HG02763 (cell line): ENCODE data around the gene BCL6B.
"Not testable (repeated sequence)": the region's sequence is repeated elsewhere in the genome, so short reads cannot be mapped to it uniquely, and the experiment has no call there.

ENCODE experiments used
- ATAC-seq: cut with Tn5 transposase; IDR thresholded peaks from one replicate; pipeline ENCODE4 v1.9.1; 2021; ENCODE audit warnings: mild to moderate bottlenecking, moderate library complexity; ENCODE audit not compliant: unreplicated experiment

BCL6B gene

GRCh38 chr17:7026471-7027115 lies 3.7 kb downstream of the BCL6B start:
- ATAC-seq, result no peak

DNA sequence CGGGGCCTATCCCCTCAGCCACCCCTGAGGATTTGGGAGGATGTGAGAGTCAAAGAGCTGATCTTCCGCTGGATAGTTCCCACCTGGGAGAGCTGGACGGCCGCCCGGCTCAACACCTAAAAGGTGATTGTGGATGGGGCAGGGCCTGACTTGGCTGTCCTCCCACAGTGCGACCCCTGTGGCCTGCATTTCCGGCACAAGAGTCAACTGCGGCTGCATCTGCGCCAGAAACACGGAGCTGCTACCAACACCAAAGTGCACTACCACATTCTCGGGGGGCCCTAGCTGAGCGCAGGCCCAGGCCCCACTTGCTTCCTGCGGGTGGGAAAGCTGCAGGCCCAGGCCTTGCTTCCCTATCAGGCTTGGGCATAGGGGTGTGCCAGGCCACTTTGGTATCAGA lies 4.5 kb downstream of the BCL6B start:
- no peak for ATAC-seq

DNA sequence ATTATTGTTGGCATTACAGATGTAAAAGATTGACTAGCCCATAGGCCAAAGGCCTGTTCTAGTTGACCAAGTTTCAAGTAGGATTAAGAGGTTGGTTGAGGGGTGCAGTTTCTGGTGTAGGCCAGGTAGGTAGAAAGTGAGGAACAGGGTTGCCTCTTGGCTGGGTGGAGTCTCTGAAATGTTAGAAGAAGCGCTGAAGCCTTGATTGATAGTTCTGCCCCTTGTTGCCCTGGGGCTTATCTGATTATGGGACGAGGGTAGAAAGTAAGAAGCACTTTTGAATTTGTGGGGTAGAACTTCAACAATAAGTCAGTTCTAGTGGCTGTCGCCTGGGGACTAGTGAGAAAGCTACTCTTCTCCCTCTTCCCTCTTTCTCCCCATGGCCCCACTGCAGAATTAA lies 6.2 kb downstream of the BCL6B start:
- ATAC-seq, result no peak

DNA sequence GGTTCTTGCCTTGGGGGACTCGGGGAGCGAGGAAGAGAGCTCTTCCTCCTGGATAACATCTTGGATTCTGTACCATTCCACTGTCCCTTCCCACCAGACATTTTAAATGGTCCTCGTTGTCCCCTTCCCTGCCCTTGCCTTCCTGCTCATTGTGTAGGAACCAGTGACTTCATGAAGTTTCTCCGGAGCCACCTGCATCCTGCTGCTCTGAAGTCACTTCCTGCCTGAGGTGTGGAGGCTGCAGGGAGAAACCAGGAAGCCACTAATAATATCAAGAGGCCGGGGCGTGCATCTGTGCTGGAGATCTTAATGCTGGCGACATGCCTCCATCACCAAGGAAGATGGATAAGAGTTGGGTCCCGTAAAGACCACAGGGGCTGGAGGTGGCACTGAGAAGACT lies 6.8 kb downstream of the BCL6B start:
- ATAC-seq, result no peak

GRCh38 chr17:7034955-7035590 lies 12.2 kb downstream of the BCL6B start:
- peak; percentile 2 for ATAC-seq

- ATAC-seq, result peak; percentile 91
These were observed 12.9 kb downstream of the BCL6B start, which contains the start of gene SLC16A13 for GRCh38 chr17:7035591-7036368. TSS of gene SLC16A13 (plus strand) at chr17:7036015. CDS start at chr17:7036383, 368 bp downstream.

DNA sequence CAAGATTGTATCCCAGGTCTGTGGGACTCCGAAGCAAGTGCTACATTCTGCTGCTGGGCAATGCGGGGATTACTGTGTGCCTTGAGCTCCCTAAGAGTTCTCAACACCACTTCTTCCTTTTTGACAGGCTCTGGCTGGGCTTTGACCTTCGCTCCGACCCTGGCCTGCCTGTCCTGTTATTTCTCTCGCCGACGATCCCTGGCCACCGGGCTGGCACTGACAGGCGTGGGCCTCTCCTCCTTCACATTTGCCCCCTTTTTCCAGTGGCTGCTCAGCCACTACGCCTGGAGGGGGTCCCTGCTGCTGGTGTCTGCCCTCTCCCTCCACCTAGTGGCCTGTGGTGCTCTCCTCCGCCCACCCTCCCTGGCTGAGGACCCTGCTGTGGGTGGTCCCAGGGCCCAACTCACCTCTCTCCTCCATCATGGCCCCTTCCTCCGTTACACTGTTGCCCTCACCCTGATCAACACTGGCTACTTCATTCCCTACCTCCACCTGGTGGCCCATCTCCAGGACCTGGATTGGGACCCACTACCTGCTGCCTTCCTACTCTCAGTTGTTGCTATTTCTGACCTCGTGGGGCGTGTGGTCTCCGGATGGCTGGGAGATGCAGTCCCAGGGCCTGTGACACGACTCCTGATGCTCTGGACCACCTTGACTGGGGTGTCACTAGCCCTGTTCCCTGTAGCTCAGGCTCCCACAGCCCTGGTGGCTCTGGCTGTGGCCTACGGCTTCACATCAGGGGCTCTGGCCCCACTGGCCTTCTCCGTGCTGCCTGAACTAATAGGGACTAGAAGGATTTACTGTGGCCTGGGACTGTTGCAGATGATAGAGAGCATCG lies 15.4 kb downstream of the BCL6B start:
- no peak for ATAC-seq

DNA sequence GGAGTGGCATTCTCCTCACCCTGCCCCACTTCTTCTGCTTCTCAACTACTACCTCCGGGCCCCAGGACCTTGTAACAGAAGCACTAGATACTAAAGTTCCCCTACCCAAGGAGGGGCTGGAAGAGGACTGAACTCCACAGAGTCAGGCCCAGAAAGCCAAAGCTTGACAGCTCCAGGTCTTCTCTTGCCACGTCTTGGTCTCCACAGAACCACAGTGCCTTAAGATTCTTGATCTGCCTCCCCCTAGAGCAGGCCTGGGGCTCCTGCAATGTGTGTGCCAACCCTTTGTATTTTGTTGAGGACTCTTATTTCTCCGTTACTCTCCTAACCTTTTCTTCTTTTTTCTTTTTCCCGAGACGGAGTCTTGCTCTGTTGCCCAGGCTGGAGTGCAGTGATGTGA lies 17.0 kb downstream of the BCL6B start:
- ATAC-seq, result no peak

- no peak for ATAC-seq
These were observed 19.0 kb downstream of the BCL6B start for GRCh38 chr17:7041607-7042500.

DNA sequence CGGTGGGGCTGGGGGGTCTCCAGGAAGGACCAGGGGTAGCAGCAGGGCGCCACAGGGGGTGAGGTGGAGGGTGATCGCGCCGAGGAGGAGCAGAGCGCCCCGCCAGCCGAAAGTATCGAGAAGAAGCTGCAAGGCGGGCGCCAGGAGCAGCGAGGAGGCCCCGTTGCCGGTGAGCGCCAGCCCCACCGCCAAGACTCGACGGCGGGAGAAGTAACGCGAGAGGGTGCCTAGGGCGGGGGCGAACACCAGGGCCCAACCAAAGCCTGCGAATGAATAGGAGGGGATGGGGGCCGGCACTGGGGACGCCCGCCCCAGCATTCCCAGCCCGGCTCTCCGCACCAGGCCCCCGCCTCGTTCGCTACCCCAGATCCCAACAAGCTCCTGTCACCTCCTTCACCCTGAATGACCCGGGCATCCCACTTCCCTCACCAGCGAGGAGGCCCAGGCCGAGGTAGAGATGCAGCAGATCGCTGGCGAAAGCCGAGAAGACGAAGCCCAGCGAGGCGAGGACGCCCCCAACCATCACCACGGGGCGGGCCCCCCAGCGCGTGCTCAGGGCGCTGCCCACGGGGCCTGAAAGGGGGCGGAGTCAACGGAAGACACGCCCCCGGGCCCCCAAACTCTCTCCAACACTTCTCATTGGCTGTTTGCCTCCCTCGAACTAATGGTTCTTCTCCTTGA lies 19.8 kb downstream of the BCL6B start:
- no peak for ATAC-seq

DNA sequence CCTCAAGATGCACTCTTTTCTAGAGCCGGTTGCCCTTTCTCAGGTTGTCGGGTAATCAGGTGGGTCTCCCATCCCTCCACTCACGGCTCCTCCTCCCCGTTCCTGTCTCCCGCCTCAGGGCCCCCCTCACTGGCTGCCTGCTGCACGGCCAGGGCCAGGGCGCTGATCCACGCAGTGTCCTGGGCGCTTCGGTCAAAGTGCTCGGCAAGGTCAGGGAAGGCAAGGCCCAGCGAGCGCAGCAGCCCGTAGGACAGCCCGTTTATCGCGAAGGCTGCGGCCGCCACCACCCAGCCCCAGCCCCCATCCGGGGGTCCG lies 20.3 kb downstream of the BCL6B start:
- no peak for ATAC-seq

DNA sequence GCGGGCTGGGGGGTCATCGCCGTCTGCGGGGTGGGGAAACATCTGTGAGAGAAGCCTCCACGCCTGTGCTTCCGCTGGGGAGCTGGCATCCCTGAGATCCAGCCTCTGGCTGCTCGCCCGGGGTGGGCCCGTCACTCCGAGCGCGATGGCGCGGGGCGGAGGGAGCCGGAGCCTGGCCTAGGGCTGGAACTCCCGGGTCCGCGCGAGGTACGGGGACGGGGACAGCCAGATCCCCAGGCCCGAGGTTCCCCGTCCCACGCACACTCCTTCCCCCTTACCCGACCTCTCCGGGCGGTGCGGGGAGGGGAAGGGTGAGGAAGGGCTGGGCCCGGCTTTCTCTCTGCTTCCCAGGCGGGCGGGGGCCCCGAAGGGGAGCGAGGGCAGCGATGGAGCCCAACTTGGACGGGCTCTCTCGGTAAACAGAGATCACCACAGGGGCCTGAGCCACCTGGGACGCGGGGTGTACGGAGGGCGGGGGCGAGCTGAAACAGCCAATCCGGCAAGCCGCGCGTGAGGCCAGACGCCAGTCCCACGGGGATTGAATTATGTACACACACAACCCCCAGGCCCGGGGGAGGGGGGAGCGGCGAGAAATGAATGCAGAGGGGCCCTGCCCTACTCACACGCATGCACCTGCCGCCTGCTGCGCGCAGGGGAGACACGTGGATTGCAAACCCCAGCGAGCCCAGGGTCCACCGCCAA lies 20.8 kb downstream of the BCL6B start, which contains the start of gene SLC16A11:
TSS of gene SLC16A11 (minus strand) at position 596 of the 702 bp plus-strand sequence. CDS start at position 17, 579 bp downstream.
- no peak for ATAC-seq

GRCh38 chr17:7045492-7046126 lies 22.8 kb downstream of the BCL6B start:
- no peak for ATAC-seq

DNA sequence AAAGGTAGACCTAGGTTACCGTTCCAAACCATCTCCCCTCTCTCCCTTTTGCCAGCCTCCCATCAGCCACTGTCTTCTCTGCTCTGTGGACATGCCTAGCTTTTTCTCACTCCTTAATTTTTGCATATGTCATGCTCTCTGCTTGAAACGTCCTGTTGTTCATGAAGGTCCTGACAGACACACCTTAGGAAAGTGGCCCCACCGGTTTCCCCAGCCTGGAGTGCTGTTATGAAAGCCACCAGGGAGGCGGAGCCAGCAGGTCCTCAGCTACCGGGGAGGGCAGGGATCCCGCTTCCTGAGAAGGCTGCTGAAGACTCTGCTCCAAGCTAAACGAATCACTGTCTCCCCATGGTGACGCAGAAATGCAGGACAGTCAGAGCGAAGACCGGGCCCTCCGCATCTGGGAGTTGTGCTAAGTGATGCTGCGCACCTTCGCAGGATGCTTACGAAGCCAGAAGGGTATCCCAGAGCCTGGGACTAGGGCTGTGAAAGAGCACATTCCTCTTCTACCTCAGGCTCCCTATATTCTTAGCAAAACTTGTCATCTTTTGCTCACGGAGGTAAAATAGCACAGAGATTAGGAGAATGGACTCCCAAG lies 23.4 kb downstream of the BCL6B start:
- ATAC-seq, result no peak

- ATAC-seq, result not testable (repeated sequence)
These were observed 24.0 kb downstream of the BCL6B start for GRCh38 chr17:7046725-7047397.

GRCh38 chr17:7047566-7047965 lies 24.7 kb downstream of the BCL6B start:
- ATAC-seq, result no peak

DNA sequence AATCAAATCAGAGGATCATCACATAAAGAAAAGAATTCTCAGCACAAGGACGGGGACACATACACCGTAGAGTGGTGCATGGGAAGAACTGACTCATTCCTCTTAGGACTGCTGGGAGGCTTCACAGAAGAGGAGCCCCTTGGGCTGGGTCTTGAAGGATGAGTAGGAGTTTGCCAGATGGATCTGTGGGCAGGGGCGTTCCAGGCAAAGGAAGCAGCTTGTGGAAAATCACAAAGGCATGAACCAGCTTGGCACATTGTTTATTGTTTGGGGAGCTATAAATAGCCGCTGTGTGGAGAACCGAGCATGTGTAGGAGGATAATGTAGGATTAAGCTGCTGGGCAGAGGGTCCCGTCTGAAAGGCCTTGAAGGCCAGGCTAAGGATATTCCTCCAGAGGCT lies 26.1 kb downstream of the BCL6B start:
- no peak for ATAC-seq
